ENCODE data around the gene CHST8.
"Not testable (repeated sequence)": the region's sequence is repeated elsewhere in the genome, so short reads cannot be mapped to it uniquely, and the experiment has no call there.

CHST8 gene

DNA sequence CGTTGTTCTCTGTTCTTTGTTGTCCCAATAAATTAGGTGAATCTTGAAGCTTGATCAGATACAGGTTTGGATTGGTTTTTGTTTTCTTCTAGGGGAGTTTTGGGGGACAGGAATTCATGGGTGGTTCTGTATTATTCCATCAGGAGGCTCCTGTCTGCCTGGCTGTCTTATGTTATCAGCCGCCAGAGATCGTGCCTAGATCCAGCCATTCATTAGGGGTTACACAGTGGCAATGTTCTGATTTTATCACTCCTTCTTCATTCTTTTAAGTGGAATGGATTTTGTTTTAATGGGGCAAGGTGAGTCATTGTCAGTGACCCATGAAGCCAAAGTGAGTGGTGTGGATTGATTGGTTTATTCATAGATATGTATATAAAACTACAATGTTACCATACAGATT, 71.9 kb downstream of the CHST8 start:
- FAIRE-seq, result no peak

DNA sequence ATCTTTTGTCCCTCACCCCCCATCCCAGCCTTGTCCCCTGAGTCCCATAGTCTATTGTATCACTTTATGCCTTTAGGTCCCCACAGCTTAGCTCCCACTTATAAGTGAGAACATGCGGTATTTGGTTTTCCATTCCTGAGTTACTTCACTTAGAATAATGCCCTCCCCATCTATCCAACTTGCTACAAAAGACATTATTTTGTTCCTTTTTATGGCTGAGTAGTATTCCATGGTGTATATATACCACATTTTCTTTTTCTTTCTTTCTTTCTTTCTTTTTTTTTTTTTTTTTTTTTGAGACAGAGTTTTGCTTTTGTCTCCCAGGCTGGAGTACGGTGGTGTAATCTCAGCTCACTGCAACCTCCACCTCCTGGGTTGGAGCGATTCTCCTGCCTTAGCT, 73.8 kb downstream of the CHST8 start:
- FAIRE-seq, result not testable (repeated sequence)

DNA sequence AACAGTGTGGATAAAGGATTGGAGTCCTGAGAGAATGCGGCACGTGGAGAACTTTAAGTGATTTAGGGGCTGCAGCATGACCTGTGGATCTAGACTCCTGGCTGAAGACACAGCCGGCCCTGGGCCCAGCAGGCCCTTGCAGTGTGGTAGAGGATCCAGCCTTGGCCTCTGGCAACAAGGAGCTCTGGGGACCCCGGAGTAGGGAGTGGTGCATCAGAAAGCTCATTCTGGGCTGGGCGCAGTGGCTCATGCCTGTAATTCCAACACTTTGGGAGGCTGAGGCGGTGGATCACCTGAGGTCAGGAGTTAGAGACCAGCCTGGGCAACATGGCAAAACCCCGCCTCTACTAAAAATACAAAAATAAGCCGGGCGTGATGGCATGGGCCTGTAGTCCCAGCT, 76.0 kb downstream of the CHST8 start:
- no peak for FAIRE-seq

DNA sequence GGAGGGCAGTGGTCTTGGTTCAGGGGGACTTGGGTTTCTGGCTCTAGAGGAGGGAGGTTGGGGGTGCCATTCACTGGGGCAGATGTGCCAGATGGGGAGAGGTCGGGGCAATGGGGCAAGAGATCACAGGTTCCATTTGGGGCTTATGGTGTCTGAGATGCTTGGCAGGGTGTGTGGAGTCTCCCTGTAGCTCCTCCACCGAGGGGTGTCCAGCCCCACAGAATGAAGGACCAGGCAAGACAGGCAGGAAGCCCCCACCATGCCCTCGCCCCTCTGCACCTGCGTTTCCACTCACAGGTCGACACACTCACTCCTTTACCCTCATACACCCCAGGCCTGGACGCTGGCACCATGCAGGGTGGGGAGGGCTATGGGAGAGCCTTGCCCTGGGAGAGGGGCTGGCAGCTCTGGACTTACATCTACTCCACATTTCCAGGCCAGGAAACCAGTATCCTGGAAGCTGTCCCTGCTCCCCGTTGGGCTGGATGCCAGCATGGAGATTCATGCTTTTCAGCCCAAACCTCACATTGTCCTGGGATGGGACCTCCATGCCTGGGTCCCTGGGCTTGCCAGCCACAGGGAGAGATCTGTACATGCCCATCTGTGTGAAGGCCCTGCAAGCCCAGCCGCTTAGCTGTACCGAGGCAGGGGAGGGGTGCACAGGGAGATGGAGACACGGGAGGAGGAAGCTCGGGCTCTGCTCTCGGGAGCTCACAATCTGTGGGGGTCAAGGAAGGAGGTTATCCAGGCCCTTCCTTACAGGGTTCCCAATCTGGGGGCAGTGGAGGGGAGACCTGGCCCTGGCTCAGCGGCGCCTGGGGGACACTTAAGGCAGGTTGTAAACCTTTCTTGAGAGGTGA, 77.1 kb downstream of the CHST8 start:
- FAIRE-seq, result no peak

DNA sequence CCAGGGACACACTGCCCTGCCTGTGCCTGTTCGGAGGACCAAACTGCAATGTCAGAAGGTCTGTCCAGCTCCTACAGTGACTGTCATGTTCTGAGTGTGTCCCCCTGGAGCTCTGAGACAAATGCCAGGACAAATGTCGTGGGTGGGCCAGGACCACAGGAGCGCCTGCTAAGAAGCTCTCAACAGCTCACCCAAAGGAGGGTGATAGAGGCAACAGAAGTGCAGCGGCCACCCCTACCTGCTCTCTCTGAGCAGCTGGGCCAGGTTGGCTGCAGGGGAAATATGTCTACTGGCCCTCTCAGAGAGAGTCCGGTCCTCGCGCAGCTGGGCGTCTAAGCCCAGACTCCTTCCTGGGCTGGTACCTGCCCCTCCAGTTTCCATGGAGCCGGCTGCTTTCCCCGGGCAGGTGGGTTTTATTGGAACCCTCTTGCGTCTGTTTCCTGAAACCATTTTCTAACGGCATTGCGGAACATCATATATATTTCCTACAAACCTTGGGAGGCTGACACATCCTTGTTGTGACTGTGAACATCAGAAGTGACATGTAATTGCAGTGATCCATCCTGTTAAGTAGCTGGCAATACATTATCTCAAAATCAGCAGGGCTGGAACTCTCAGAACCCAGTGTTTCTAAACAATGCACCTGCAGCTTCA, 78.1 kb downstream of the CHST8 start:
- no peak for FAIRE-seq

DNA sequence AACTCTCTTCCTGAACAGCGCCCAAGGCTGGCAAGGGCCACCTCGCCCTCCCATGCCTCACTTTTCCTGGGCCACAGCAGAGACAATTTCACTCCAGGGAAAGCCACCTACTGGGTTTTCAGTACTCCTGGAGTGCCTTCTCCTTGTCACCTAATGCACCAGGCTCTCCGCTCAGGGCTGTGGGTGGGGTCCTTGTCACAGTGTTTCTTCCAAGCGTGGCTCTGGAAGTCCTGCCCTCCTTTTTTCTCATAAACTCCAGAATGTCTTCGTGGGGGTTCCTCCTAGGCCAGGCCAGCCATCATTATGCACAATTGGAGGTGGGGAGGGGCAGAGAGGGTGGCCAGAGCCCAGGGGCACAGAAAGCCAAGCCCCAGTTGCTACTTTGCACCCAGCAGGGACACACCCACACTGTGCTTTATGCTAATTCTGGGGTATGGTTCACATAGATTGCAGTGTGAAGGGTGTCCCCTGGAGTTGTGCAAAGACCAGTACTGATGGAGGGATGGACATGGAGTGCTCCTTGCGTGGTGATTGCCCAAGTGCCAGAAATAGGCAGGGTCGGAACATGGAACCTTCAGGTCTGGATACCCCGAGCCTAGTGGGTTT, 78.8 kb downstream of the CHST8 start:
- FAIRE-seq, result no peak

DNA sequence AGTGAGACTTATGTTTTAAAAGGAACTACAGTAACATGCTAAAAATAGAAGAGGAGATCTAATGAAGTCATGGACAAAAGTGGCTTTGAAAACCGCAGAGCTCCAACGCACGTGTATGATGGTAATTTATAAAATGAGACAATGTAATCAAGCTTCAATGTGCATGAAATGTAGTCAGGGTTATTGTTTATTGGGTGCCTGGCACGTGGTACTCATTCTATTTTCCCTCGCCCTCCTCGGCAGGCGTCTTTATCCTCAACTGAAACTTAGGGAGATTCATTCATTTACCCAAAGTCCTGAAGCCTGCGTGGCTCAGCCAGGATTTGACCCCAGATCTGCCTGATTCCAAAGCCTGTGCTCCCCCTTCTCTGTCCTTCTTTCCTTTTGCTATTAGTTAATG, 79.8 kb downstream of the CHST8 start:
- FAIRE-seq, result no peak

DNA sequence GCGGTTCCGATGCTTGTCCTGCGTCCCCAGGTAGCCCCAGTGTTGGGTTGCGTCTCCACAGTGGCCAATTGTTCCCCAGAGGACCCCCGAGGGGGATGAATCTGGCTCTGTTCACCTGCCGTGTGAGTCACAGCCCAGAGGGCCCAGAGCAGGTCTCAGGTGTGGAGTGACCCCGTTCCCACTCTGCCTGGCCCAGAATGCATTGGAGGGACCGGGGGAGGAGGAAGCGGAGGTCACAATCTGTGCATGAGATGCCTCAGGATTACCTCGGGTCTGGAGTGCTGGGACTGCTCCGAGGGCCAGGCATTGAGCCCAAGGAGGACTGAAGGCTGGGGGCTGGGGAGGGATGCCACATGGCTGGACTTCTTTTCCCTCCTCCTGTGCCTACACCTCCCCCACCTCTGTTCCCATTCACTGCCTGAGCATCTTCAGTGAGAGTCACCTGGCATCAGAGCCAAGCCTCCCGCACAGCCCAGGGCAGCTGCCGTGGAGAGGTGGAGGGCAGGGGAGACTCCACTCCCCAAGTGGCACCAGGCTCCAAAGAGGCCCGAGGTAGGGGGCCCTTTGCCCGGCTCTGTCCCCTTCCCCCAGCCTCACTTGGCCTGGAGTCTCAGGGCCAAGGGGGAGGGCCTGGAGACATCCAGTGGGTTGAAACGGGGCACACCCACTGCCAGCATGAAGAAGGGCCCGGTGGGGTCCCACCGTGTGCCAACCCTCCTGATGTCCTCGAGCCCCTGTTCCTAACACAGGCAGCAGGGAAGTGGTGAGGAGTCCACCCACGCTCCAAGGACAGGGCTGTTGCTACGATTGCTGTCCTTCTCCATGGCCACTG, 81.1 kb downstream of the CHST8 start:
- FAIRE-seq, result no peak

DNA sequence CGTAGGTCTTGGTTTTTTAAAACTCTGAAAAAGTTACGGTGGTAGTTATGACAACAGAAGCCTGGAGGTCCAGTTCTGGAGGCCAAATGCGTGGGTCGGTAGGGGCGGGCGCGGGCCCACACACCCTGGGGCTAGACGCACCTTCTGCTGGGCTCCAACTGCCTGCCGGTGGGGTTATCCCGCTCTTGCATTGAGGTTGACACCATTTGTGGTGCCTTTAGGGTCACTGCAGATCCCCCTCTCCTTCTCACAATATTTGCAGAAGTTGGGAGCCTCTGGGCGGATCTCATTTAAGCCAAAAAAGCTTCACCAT, 81.6 kb downstream of the CHST8 start:
- no peak for FAIRE-seq

DNA sequence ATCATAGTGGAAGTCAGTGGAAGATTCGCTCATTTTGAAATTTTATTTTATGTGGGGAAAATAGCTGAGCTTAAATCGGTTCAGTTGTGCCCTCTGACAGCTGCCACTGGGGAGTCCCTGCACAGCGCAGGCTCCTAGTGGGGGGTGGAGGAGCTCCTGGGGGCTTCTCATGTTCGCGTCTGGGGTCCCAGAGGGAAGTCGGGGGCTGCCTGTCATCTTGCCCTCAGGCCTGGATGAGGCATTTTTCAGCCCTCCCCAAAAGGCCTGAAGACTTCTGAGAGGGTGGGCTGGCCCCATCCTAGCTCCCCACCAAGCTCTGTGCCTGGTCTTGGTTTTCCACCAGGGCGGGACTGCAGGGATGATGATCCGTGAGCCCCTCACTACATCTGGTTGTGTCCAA, 82.1 kb downstream of the CHST8 start:
- no peak for FAIRE-seq

DNA sequence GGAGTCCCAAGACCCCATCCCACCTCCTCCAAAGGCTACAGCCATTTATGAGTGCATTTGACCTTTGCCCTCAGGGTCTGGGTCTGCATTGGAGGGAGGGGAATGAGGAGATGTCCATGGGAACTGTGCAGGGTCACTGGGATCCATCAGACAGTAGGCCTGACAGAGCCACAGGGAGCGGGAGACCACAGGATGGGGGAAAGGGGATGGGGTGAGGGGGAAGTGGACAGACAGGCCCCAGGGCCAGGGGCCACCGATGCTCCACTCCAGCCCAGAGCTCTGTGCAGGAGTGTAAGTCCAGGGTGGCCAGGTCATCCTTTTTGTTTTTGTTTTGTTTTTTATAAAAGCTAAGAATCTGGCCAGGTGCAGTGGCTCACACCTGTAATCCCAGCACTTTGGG, 82.5 kb downstream of the CHST8 start:
- no peak for FAIRE-seq

DNA sequence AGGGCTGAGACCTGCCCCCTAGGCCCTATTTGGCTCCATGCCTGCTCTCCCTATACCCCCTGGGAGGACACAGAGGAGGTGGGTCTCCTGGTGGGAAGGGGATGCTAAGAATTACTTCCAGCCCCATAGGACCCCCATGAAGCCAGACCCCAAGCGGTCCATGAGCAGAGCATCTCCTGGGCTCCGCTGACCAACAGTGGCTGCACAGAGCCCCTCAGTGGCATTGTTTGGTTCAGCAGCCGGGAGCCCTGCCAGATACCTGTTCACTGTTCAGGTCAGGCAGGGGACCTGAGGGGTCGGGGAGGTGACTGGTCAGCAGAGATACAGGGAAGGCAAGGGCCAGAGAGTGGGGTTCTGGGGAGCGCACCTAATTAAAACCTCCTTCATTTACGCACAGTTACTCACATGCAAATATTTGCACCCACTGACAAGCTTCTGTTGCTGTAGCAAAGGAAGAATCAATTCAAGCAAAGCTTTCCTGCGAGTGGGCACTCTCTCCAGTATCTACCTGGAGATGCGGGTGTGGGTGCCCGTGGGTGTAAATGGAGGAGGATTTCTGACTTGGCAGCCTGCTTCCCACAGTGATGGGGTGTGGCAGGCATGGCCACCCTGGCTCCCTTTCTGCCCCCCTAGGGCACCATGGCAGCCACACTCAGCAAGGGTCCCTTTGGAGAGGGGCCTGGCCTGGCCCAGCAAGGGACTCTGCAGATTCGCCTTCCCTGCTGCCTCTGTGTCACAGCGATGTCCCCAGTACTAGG, 83.5 kb downstream of the CHST8 start:
- no peak for FAIRE-seq

DNA sequence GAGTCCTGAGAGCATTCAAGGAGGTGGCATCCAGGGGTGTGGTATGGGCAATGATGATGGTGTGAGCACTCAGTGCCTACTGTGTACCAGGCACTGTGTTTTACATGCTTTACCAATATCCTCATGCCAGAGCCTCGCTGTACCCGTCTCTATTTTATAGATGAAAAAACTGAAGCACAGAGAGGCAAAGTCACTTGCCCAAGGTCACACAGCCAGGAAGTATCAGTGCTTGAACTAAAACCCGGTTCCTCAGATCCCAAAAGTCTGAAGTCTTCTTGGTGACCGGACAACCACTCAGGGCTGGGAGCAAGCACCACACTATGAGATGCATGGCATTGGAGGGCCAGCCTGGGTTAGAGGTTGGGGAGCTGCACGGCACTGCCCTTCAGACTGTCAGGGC, 84.1 kb downstream of the CHST8 start:
- no peak for FAIRE-seq

DNA sequence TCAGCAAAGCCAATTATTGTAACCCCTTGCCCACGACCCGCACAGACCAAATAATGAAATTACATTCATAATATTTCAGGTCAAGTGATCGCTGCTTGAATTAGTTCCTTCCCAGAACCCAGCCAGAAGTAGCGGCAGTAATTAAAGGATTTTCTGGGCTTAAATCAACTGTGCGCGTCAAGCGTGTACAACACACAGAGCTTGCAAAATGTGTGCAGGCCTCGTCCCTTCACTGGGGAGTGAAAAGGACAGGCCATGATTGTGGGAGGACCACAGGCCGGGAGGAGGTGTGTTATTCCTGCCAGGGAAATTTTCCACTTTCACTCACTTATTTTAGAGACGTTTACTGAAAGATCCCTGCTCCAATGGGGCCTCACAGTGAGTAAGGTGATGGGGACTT, 84.9 kb downstream of the CHST8 start:
- no peak for FAIRE-seq

DNA sequence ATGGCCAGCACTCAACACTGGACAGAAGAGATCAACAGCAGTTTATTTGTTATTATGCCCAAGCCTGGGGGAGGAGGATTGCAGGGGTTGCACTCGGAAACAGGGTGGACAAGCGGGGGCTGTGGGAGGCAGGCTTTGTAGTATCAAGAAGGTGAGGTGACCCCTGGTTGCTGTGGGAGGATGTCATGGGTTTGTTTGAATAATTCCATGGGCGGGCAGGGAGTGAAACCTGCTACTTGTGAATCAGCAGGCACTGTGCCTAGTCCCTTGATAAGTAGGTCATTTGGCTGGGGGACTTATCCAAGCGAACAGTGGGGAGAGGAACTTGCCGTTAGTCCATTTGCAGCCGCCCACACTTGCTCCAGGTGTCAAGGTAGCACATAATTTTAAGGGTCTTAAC, 90.5 kb downstream of the CHST8 start:
- no peak for FAIRE-seq

DNA sequence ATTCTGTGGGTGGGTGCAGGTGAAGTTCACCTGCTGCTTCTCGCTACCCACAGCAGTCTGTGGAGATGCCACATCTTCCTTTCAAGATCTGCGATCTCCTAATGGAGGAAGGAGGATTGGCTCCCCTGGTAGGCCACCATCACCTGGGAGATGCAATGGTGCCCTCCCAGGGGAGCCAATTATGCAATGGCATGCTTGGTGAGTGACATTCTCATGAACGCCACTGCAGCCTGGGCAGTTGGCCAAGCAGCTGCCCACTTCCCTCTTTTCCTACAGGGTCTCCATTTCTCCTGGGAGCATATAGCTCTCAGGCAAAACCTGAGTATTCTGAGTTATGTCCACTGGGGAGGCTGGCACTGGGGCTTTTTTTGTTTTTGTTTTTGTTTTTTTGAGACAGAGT, 91.4 kb downstream of the CHST8 start:
- no peak for FAIRE-seq

DNA sequence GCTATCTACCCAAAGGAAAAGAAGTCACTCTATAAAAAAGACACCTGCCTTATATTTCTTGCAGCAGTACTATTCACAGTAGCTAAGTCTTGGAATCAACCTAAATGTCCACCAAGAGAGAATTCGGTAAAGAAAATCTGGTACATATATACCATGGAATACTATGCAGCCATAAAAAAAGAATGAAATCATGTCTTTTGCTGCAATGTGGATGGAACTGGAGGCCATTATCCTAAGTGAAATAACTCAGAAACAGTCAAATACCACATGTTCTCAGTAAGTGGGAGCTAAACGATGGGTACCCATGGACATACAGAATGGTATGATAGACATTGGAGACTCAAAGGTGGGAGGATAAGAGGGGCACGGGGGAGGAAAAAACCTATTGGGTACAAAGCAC, 92.4 kb downstream of the CHST8 start:
- no peak for FAIRE-seq

DNA sequence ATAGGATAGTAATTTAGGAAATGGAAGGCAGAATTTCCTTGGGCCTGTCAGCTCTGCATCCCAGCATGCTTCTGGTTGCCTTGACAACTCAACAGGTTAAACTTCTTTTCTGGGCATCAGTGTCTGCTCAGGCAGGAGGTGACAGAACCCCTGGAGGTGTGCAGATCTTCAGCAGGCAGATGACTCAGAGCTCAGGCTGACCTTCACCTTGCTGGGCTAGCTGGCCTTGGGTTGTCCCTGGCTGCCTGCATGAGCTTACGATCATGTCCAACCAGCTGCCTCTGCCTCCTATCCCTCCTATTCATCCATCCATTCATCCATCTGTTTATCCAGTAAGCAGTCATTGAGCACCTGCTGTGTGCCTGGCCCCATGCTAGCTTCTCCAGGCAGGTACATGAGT, 93.7 kb downstream of the CHST8 start:
- FAIRE-seq, result no peak

DNA sequence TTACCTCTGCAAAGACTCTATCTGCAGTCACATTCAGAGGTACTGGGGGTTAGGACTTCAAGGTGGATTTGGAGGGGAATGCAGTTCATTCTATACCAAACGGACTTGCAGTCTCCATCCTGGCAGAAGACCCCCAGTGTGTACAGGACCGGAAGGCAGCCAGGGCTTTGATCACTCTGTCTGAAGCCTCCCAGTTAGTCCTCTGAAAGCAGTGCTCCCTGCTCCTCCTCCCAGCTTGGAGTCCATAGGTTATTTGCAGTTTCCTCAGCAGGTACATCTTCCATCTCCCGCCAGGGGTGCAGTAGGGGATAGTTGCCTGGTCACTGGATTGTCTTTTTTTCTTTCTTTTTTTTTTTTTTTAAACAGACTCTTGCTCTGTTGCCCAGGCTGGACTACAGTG, 96.1 kb downstream of the CHST8 start:
- no peak for FAIRE-seq

DNA sequence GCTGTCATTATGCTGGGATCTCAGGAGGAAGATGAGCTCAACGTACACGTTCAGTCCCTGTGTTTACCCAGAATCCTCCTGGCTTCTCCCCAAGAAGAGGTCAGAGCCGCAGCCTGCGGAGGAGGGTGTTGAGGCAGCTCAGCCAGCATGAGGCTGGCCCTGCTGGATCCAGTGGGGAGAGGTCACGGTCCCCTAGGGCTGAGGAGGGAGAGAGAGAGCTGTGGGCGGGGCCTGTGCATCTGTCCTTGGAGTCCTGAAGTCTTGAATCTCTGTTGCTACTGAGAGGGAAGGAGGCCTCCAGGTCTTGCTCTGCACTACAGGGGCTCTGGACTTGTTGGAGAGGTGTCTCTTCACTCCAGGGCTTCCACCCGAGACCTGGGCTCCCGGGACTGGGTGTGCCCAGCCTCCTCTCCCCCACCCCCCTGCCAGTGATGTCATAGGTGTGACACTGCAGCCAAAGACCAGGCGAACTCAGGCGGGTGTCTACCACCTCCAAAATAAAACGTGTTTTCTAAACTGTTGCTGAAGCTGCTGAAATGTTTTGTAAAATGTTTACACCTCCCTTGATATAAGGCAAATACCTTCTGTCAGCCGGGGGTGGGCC, 97.0 kb downstream of the CHST8 start:
- no peak for FAIRE-seq

DNA sequence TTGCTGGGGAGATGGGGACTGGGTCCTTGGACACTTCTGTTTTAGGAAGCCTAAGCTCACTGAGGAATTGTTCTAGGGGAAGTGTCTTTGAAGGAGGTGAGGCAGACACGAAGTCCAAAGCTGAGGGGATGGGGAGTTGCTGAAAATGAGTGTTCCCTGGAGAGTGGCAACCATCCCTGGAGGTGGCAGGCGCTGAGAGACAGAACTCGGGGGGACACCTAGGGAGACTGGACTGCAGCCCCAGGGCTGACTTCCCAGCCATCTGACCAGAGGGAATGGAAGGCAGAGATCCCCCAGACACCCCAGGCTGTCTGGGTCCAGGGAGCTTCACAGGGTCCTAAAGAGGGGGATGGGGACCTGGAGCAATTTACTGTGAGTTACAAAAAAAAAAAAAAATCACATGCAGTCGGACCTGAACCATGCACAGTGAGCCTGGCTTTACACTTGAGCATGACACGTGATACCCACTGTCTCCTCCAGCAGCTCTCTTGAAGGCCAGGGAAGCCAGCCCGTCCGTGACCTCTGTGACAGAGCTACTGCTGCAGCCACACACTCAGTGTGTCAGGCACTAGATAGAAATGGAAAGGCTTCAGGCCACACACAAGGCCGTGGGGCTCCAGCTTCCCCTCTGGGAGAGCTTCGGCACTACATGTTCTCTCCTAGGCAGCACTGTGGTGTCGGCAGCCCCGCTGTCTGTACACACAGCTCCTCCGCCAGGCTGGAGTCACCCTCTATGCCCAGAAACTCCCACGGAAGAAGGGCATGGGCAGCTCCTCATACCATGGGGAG, 97.8 kb downstream of the CHST8 start:
- FAIRE-seq, result no peak

DNA sequence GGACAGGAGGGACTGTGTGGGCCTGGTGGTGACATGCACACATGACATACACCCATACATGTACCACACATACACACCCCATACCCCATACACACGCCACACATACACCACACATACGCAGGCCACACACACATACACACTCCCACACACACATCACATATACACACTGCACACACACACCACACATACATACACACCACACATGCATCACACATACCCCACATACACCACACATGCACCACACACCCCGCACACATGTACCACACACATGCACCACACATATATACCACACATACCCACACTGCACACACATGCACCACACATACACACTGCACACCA, 98.4 kb downstream of the CHST8 start:
- FAIRE-seq, result no peak
